ENCODE data around the gene CGB2.
"Not testable (repeated sequence)": the region's sequence is repeated elsewhere in the genome, so short reads cannot be mapped to it uniquely, and the experiment has no call there.

The CGB2 gene

GRCh38 chr19:49017041-49017665, 14.5 kb upstream of the CGB2 start, which contains the start of gene LHB:
Gene LHB, minus strand, starts transcription at chr19:49017091. Its CDS starts 10 bp downstream, at chr19:49017081.
- TF ChIP-seq CTCF (IDR thresholded peaks at IDR 0.05; ENCODE audit: low read depth, low read length), result no peak
- H3K4me3 ChIP-seq (replicated peaks in 1 of 2; ENCODE audit: low read depth in 2 of 2, low read length in 2 of 2), result peak within 1 kb of the TSS; percentile 33 to 45
- DNase-seq (ENCODE audit: low read depth in 2 of 2), result no peak

GRCh38 chr19:49017666-49018351, 13.9 kb upstream of the CGB2 start:
- peak; percentile 41 to 64 for DNase-seq (ENCODE audit: low read depth in 2 of 2)
- peak overlapping the region; percentile 33 to 45 for H3K4me3 ChIP-seq (replicated peaks in 1 of 2; ENCODE audit: low read depth in 2 of 2, low read length in 2 of 2)
- peak; percentile 65 for TF ChIP-seq CTCF (IDR thresholded peaks at IDR 0.05; ENCODE audit: low read depth, low read length)

GRCh38 chr19:49018388-49019241, 13.1 kb upstream of the CGB2 start:
- peak overlapping the region; percentile 22 to 45 for H3K4me3 ChIP-seq (replicated peaks in 1 of 2; ENCODE audit: low read depth in 2 of 2, low read length in 2 of 2)
- DNase-seq (ENCODE audit: low read depth in 2 of 2), result not testable (repeated sequence)

- DNase-seq (ENCODE audit: low read depth in 2 of 2), result peak; percentile 28 to 45
- peak overlapping the region; percentile 38 to 45 for H3K4me3 ChIP-seq (replicated peaks in 1 of 2; ENCODE audit: low read depth in 2 of 2, low read length in 2 of 2)
- no peak for TF ChIP-seq CTCF (IDR thresholded peaks at IDR 0.05; ENCODE audit: low read depth, low read length)
Observed at GRCh38 chr19:49019242-49019932, 12.3 kb upstream of the CGB2 start.

GRCh38 chr19:49020342-49020741, 11.3 kb upstream of the CGB2 start:
- DNase-seq (ENCODE audit: low read depth in 2 of 2), result no peak
- no peak for TF ChIP-seq CTCF (IDR thresholded peaks at IDR 0.05; ENCODE audit: low read depth, low read length)
- H3K4me3 ChIP-seq (replicated peaks in 1 of 2; ENCODE audit: low read depth in 2 of 2, low read length in 2 of 2), result no peak overlapping the region

- TF ChIP-seq CTCF (IDR thresholded peaks at IDR 0.05; ENCODE audit: low read depth, low read length), result no peak
- H3K4me3 ChIP-seq (replicated peaks in 1 of 2; ENCODE audit: low read depth in 2 of 2, low read length in 2 of 2), result no peak overlapping the region
- peak; percentile 16 to 44 for DNase-seq (ENCODE audit: low read depth in 2 of 2)
Observed at GRCh38 chr19:49020931-49021895, 10.5 kb upstream of the CGB2 start.
